Spleen (tissue), 7 donors: ENCODE data around the gene TRIM21.

Source experiments
- CTCF ChIP-seq, 11 experiments: fragments of 200-600 bp in 7 of 11; fragments of 450-650 bp in 4 of 11; sonication (generic) in 4 of 11; IDR thresholded peaks in 8 of 11; conservative IDR thresholded peaks in 3 of 11; 1 replicate in 7 of 11; 2 replicates in 4 of 11; pipeline versions ENCODE4 v1.4.0 to v1.8.0; 2016 to 2021; ENCODE audit warnings: antibody characterized with exemption in 11 of 11, inconsistent platforms in 4 of 11, mild to moderate bottlenecking in 1 of 11
- POLR2A ChIP-seq, 3 donors: fragments of 450-650 bp; IDR thresholded peaks; one replicate each; pipeline ENCODE4 v1.5.1; 2017; ENCODE audit warnings: antibody characterized with exemption in 3 of 3, mild to moderate bottlenecking in 1 of 3
- donor health status: DM: no; HTN: no; CAD: no; lungs with moderate emphysema.
- donor health status: DM: no; HTN: no; CAD: no.
- donor health status: DM: no; HTN: no; CAD: no.

GRCh38 chr11:4418403-4418802, 24.9 kb upstream of the TRIM21 start:
- TF ChIP-seq POLR2A (IDR thresholded peaks at IDR 0.05) (no peak), CTCF (IDR thresholded peaks at IDR 0.05 in 8 of 11, conservative IDR thresholded peaks at IDR 0.05 in 3 of 11) (no peak)
